HepG2 (cell line): Measurements from ENCODE around the gene RANBP3. TPM values are rescaled to one million over a fixed set of nuclear protein-coding genes. Genes with fewer than 3 reads are reported as not detected.
A peak's percentile ranks its signal among the peaks of the same experiment; 100 is the strongest.

Experiments used
- E2F1 ChIP-seq: sonication (generic); formaldehyde crosslinking; IDR thresholded peaks from 2 replicates; pipeline ENCODE4 v1.5.0; 2020; ENCODE audit warnings: missing genetic modification reagents
- ELK4 ChIP-seq: sonication (generic); formaldehyde crosslinking; IDR thresholded peaks from 2 replicates; pipeline ENCODE4 v1.9.0; 2021; ENCODE audit warnings: missing genetic modification reagents, borderline replicate concordance
- HNF1A ChIP-seq, 2 experiments: sonication (generic) in 1 of 2; formaldehyde crosslinking in 1 of 2; IDR thresholded peaks; 2 replicates each; pipeline versions ENCODE4 v1.4.0 to v1.6.1; 2016 to 2020; ENCODE audit warnings: borderline replicate concordance in 1 of 2, low read depth in 1 of 2, mild to moderate bottlenecking in 1 of 2, missing genetic modification reagents in 1 of 2
- IRF1 ChIP-seq: sonication (generic); formaldehyde crosslinking; IDR thresholded peaks from 2 replicates; pipeline ENCODE4 v1.4.0; 2020; ENCODE audit warnings: low read depth, mild to moderate bottlenecking, missing genetic modification reagents
- KDM5B ChIP-seq: sonication (generic); formaldehyde crosslinking; IDR thresholded peaks from 2 replicates; pipeline ENCODE4 v1.4.0; 2020; ENCODE audit warnings: missing genetic modification reagents, mild to moderate bottlenecking, borderline replicate concordance
- MAFG ChIP-seq: sonication (generic); formaldehyde crosslinking; IDR thresholded peaks from 2 replicates; pipeline ENCODE4 v1.5.1; 2020; ENCODE audit warnings: mild to moderate bottlenecking, missing genetic modification reagents
- RARG ChIP-seq: sonication (generic); formaldehyde crosslinking; IDR thresholded peaks from 2 replicates; pipeline ENCODE4 v1.4.0; 2020; ENCODE audit warnings: low read depth, mild to moderate bottlenecking, missing genetic modification reagents
- REPIN1 ChIP-seq: sonication (generic); formaldehyde crosslinking; IDR thresholded peaks from 2 replicates; pipeline ENCODE4 v1.8.0; 2022; ENCODE audit warnings: missing genetic modification reagents, low read depth, mild to moderate bottlenecking, borderline replicate concordance
- TFE3 ChIP-seq: IDR thresholded peaks from 2 replicates; pipeline ENCODE4 v1.6.1; 2016
- ZKSCAN1 ChIP-seq: fragments of 150-350 bp; IDR thresholded peaks from 2 replicates; pipeline ENCODE4 v1.6.1; 2014; ENCODE audit warnings: low read length
- ZNF44 ChIP-seq: sonication (generic); formaldehyde crosslinking; IDR thresholded peaks from 2 replicates; pipeline ENCODE4 v1.5.1; 2020; ENCODE audit warnings: mild to moderate bottlenecking, missing genetic modification reagents
- polyA plus RNA-seq, 8 experiments: library from polyadenylated mRNA; depleted of rRNA in 3 of 8; stranded (reverse) in 7 of 8; unstranded in 1 of 8; fragments of >200 nt; fragmentation: Illumina TruSeq in 4 of 8; extraction: Trizol in 4 of 8; gene quantifications; 2 replicates each; pipeline versions ENCODE4 v1.2.1 to v1.2.3, GENCODE V29; 2011 to 2016; ENCODE audit warnings: low read depth in 4 of 8, missing spikeins in 1 of 8, mixed read lengths in 1 of 8; ENCODE audit not compliant: insufficient read depth in 1 of 8
- total RNA-seq, 5 experiments: library from RNA; depleted of rRNA; stranded (reverse); fragments of >200 nt; fragmentation: Illumina TruSeq; extraction: Trizol; gene quantifications; 2 replicates each; pipeline ENCODE4 v1.2.3, GENCODE V29; 2016; ENCODE audit warnings: low read depth in 1 of 5

RANBP3 gene
- total and polyA plus RNA-seq, 2 of the 13 experiments (the other 11 are each of a cell fraction or from before 2014, with no cell fraction given) = 39.5 to 149 TPM

GRCh38 chr19:5891938-5892771 lies 85.8 kb downstream of the RANBP3 start (continued):
- TF ChIP-seq HNF1A (IDR thresholded peaks at IDR 0.05; ENCODE audit: low read depth) (no peak), HNF1A (CRISPR knock-in tag; IDR thresholded peaks at IDR 0.05; ENCODE audit: borderline replicate concordance) (no peak), IRF1 (CRISPR knock-in tag) (no peak), ZNF44 (CRISPR knock-in tag) (no peak), KDM5B (CRISPR knock-in tag) (peak; percentile 62; the same call in 1 of the 2 replicates), REPIN1 (CRISPR knock-in tag) (peak; percentile 59), MAFG (CRISPR knock-in tag) (no peak), ZKSCAN1 (no peak), TFE3 (CRISPR knock-in tag) (peak; percentile 18; the same call in 1 of the 2 replicates), RARG (CRISPR knock-in tag) (no peak), E2F1 (CRISPR knock-in tag) (no peak), ELK4 (CRISPR knock-in tag) (no peak)
- TF ChIP-seq, all 625 proteins: peak for 198
